Psoas muscle (tissue), 8 donors: Measurements from ENCODE around the gene GJD4. TPM values are rescaled to one million over a fixed set of nuclear protein-coding genes. Genes with fewer than 3 reads are reported as not detected.

Source experiments
- ATAC-seq, 4 donors: fragments of 200-7000 bp; cut with Tn5 transposase; one replicate each; pipeline ENCODE4 v1.9.1; 2020; ENCODE audit warnings: moderate library complexity in 3 of 4, mild to moderate bottlenecking in 2 of 4
- DNase-seq, 2 donors: peaks; one replicate each; pipeline ENCODE4 v3.0.0-alpha.2; 2020
- H3K27ac ChIP-seq: fragments of 200-600 bp; one replicate; pipeline ENCODE4 v1.8.0; 2022
- H3K27me3 ChIP-seq, 3 donors: fragments of 200-600 bp in 1 of 3; one replicate each; pipeline versions ENCODE4 v1.6.1 to v1.8.0; 2013 to 2022; ENCODE audit warnings: low read length in 2 of 3, mild to moderate bottlenecking in 2 of 3, moderate library complexity in 1 of 3; ENCODE audit not compliant: insufficient read depth in 3 of 3
- H3K36me3 ChIP-seq, 2 donors: fragments of 200-600 bp in 1 of 2; one replicate each; pipeline versions ENCODE4 v1.6.1 to v1.8.0; 2013 to 2022; ENCODE audit warnings: low read depth in 1 of 2, mild to moderate bottlenecking in 1 of 2, moderate library complexity in 1 of 2; ENCODE audit not compliant: insufficient read depth in 1 of 2
- H3K4me1 ChIP-seq: fragments of 200-600 bp; one replicate; pipeline ENCODE4 v1.8.0; 2022
- H3K4me3 ChIP-seq: fragments of 200-600 bp; one replicate; pipeline ENCODE4 v1.8.0; 2022; ENCODE audit warnings: mild to moderate bottlenecking
- H3K9me3 ChIP-seq: fragments of 200-600 bp; one replicate; pipeline ENCODE4 v1.8.0; 2022
- WGBS, 3 donors: extraction: QIAGEN DNeasy Blood & Tissue Kit; methylation state at CpG; one replicate each; pipeline versions ENCODE4 v1.1.6 to v1.1.7; 2013; 5-methylcytosine and 5-hydroxymethylcytosine counted together
- intact Hi-C, 2 donors: fragments of 100-400 bp; cut with DNase I; formaldehyde crosslinking; loops; one replicate each; pipeline versions ENCODE4 v1.11.0 to v1.14.2; 2022
- polyA plus RNA-seq, 3 donors: library from polyadenylated mRNA; stranded (reverse); fragments of 200-250 nt; gene quantifications; one replicate each; pipeline ENCODE4 v1.2.3, GENCODE V29; 2013
- total RNA-seq, 4 donors: library from RNA; stranded (reverse); fragmentation: NEBNext Ultra II Directional in 2 of 4; extraction: Animal tissue kit (Norgen Biotek cat#: 25700) in 2 of 4; gene quantifications; one replicate each; pipeline versions ENCODE4 v1.2.1 to v1.2.4, GENCODE V29; 2021 to 2023
- TF ChIP-seq, protein P1 (sequence below): fragments of 200-600 bp; IDR thresholded peaks from one replicate; pipeline ENCODE4 v1.8.0; 2022; ENCODE audit warnings: antibody characterized with exemption
- donor health status: healthy with polysubstance abuse.
- donor health status: DM: no; HTN: no; CAD: no; lungs with moderate emphysema.
- donor health status: Bipolar disorder and iron deficiency.
- donor health status: healthy.
- donor health status: DM: yes; HTN: yes; CAD: no.
- donor health status: DM: no; HTN: no; CAD: no.
- donor health status: DM: no; HTN: no; CAD: no.
- donor health status: DM: yes; HTN: yes; CAD: no.

Gene GJD4
- total and polyA plus RNA-seq, 7 donors = 0.03 TPM; not detected in 6

DNA sequence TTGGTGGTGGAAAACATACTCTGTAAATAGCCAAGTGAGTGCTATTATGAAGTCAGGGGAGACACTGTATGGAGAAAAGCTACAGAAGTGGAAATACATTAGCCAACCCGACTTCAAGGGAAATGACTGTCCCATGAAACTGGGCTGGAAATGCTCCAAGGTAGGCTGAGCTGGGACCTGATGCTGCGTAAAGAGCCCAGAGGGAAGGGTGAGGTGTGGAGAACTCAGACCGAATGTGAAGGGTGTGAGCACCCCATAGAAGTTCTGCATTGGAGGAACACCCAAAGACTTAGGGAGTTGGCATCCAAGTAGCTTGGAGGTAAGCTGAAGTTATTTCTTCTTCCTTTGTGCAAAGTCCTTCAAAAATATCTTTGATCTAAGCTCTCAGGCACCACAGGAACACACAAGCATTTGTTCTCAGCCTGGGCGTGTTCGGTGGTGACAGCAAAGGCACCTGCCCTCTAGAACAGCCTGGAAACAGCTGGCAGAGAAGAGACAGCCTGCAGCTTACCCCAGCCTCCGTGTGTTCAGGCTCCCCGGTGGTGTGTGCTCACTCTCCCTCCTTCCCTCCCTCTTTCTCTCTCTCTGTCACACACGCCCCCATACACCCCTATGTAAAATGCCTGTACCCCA, 19.1 kb upstream of the GJD4 start:
- 29 to 31% (median 30%) methylated on average over 8 of the region's 8 CpGs for WGBS, 3 donors
- ATAC-seq = peak in 1 of 4 donors; percentile 40

DNA sequence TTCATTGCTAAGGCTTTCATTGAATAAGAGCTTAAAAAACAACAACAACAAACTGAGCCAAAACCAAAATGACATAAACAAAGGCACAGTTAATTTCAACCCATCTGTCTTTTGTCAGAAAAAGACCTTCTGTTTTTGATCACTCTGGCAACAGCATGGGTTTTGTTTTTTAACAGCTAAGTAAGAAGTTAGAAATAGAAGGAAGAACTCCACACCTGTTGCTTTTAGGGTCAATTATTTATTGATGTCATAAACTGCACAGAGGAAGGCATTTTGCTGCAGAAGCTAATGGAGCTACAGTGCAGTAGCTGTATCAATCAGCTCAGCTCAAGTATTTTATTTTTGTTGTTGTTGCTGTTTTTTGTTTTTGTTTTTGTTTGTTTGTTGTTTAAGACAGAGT, 16.3 kb upstream of the GJD4 start:
- TF ChIP-seq, protein P1, sequence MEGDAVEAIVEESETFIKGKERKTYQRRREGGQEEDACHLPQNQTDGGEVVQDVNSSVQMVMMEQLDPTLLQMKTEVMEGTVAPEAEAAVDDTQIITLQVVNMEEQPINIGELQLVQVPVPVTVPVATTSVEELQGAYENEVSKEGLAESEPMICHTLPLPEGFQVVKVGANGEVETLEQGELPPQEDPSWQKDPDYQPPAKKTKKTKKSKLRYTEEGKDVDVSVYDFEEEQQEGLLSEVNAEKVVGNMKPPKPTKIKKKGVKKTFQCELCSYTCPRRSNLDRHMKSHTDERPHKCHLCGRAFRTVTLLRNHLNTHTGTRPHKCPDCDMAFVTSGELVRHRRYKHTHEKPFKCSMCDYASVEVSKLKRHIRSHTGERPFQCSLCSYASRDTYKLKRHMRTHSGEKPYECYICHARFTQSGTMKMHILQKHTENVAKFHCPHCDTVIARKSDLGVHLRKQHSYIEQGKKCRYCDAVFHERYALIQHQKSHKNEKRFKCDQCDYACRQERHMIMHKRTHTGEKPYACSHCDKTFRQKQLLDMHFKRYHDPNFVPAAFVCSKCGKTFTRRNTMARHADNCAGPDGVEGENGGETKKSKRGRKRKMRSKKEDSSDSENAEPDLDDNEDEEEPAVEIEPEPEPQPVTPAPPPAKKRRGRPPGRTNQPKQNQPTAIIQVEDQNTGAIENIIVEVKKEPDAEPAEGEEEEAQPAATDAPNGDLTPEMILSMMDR = no peak
- intact Hi-C loops = no loop called here
- Histone ChIP-seq H3K4me1 (no peaks in the 10 kb centered on the region), H3K27me3 (peaks cover 0 to 1% (median 0%) of the 10 kb centered on the region in 3 donors), H3K36me3 (no peaks in the 10 kb centered on the region), H3K4me3 (no peak overlapping the region), H3K27ac (no peak overlapping the region), H3K9me3 (no peaks in the 10 kb centered on the region)
- DNase-seq (no peak), ATAC-seq (no peak)

More for the DNA sequence above, 19.1 kb upstream of the GJD4 start:
- Histone ChIP-seq H3K27ac (no peak overlapping the region), H3K9me3 (no peaks in the 10 kb centered on the region), H3K4me3 (no peak overlapping the region), H3K4me1 (no peaks in the 10 kb centered on the region), H3K36me3 (no peaks in the 10 kb centered on the region), H3K27me3 (peaks cover 0 to 1% (median 0%) of the 10 kb centered on the region in 3 donors)
- intact Hi-C loops = no loop called here
- TF ChIP-seq, protein P1 = no peak
- no peak for DNase-seq

DNA sequence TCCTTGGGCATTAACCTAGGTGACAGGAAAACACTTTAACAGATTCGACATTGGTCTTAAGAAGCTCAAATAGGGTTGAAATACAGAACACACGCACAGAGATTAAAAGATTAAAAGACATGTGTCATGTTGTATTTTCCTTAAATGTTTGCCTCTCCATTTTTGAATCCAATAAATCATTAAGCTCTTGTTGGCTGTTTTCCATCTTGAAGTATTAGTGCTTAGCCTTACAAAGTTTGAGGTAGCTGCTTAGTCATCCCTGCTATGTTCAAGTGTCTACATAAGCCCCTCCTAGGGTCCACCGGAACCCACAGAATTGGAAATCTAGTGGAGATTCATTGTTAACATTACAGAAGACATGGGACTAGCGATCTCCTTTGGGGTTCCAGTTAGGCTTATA, 12.7 kb upstream of the GJD4 start:
- 92 to 94% (median 93%) methylated on average over 4 of the region's 4 CpGs for whole genome bisulfite sequencing, 3 donors

DNA sequence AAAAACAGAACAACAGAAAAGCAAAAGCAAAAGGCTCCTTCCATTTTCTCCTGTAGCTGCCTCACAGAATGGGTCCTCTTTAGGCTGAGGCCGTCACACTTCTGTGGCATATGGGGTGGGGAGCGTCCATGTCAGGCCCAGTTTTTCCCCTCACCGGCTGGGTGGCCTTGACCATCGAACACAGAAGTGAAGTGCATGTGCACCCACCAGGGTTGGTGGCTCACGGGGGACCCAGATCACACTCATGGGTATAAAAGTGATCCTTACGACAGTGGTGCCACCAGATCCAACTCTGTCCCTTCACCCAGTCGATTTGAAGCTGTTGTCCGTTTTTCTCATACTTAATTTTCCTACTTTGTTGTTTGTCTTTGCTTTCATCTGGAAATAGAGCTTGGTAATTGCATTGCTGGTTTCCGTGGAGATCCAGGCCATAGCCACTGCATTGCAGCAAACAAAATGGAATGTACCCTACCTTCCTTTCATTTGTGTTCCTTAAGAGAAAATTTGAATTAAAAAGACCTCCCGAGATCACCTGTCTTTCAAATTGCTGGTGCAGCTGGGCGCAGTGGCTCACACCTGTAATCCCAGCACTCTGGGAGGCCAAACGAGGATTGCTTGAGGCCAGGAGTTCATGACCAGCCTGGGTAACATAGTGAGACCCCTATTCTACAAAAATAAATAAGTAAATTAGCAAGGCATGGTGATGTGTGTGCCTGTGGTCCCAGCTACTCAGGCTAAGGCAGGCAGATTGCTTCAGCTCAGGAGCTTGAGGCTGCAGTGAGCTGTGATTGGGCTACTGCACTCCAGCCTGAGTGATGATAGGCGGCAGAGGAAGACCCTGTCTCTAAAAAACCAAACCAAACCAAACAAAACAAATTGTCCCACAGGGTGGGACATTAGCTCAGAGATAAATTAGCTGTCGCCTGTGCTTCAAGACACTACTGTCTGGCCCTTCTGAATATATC, 10.7 kb upstream of the GJD4 start:
- 72 to 73% (median 72%) methylated on average over 14 of the region's 14 CpGs for WGBS, 3 donors
- Histone ChIP-seq H3K27ac (no peak overlapping the region), H3K36me3 (no peaks in the 10 kb centered on the region), H3K4me1 (no peaks in the 10 kb centered on the region), H3K27me3 (no peaks in the 10 kb centered on the region), H3K9me3 (no peaks in the 10 kb centered on the region), H3K4me3 (no peak overlapping the region)
- ATAC-seq = no peak
- intact Hi-C loops = loop anchor here in 1 of 2 donors (10.0 kb wide), 1 partner anchor 340 kb away; no protein-coding TSS in a partner anchor
- TF ChIP-seq, protein P1 = no peak
- no peak for DNase-seq

More for the DNA sequence above, 12.7 kb upstream of the GJD4 start:
- no peaks in the 10 kb centered on the region for H3K4me1 ChIP-seq
- H3K36me3 ChIP-seq = no peaks in the 10 kb centered on the region
- ATAC-seq (no peak), DNase-seq (no peak)
- no peaks in the 10 kb centered on the region for H3K27me3 ChIP-seq
- intact Hi-C loops = loop anchor here in 1 of 2 donors (10.0 kb wide), 1 partner anchor 338 kb away; no protein-coding TSS in a partner anchor
- H3K4me3 ChIP-seq = no peak overlapping the region
- no peaks in the 10 kb centered on the region for H3K9me3 ChIP-seq
- H3K27ac ChIP-seq = no peak overlapping the region
- TF ChIP-seq, protein P1 = no peak
